ENCODE measurements around the gene UBE2QL1.
"Not testable (repeated sequence)": the region's sequence is repeated elsewhere in the genome, so short reads cannot be mapped to it uniquely, and the experiment has no call there.

UBE2QL1 gene

DNA sequence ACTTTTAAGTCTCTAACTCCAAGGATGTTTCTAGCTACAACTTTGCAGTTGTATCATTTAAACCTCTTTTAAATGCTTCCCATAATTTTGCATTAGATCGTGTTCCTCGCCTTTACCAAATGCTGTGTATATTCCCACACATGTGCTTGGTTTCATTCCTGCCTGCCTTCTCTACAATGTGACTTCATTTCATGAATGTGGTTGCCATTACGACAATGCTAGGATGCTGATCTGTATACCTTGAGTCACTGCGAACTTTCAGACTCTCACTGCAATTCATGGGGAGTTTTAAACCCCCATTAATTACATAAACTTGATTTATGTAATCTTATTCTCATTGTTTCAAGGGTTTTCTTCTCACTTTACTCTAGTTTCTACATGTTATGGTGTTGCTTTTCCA is 50.3 kb downstream of the UBE2QL1 start:
- DNase-seq (ENCODE audit: low read depth): no peak

DNA sequence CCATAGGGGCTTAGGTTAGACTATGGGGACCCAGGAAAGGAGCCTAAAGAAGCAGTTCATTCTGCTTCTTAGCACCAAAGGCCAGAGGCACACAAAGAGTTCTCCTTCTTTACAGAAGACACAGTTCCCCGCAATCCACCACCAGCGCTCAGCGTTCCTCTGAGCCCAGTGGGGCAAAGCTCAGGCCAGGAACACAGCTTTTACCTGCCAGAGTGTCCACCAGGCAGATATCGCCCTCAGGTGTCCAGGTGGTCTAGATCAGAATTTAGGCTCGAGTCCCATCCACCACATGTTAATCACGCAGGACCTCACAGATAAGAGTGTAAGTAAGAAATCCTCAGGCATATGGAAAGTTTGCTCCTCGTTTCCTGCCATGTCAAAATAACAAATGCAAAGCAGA is 53.0 kb downstream of the UBE2QL1 start:
- no peak for DNase-seq (ENCODE audit: low read depth)

DNA sequence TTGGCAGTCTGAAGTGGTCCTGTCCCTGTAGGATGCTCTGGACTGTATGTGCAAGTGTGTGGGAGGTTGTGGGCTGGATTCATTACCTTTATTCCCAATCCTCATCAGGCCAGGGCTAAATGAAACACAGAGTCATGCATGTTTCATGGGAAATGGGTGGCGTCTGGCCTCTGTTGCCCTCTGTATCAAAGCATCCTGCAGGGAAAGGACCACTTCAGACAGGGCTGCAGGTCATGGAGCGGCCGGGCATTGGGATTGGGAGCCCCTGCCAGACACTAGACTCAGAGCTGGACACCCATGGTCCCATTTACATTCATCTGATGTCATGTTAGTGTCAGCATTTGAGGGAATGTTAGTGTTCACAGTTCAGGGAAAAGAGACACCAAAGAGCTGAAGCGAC is 53.8 kb downstream of the UBE2QL1 start:
- DNase-seq (ENCODE audit: low read depth): no peak

DNA sequence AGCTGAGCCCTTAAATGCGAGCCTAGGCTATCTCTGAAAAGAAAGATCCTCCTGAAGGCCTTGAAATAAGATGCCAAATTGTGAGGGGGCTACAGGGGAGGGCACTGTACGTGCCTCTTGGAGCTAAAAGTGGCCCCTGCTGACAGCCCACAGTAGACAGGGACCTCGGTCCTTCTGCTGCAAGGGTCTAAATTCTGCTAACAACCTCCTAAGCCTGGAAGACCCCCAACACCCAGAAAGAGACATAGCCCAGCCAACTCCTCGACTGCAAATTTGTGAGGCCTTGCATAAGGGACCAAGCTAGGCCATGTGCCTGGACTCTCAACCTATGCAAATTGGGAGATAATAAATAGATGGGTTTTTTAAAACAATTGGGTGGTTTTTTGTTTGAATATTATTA is 54.7 kb downstream of the UBE2QL1 start:
- no peak for DNase-seq (ENCODE audit: low read depth)

DNA sequence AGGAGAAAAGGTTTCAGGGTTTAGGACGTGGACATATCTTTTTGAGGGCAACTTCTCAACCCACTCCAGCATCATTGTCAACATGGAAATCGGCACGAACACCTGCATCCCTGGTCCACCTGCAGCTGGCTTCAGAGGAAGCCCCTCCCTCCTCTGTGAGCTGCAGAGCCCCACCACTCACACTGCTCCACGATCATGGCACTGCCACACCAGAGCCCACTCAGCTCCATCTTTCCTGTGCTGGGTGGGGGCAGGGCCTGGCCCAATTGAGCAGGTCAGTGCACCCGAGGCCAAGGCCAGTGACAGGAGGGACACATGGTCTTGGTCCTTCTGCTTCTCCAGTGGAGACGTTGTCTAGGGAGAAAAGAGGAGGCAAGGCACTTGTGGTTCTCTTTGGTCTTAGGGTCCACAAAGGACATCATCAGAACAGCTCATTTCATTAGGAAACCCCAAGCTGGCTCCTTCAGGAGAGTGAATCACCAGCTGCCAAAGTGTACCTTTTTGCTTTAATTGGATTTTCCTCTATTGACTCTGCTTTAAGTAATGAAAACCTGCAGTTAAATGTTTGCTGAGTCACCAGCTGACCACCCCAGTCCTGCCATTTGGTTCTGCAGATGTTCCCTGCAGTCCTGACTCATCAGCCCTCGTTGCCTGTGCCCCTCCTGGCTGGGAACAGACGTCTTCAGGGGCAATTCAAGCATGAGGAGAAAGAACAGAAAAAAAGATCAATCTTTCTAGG is 56.2 kb downstream of the UBE2QL1 start:
- DNase-seq (ENCODE audit: low read depth): no peak

DNA sequence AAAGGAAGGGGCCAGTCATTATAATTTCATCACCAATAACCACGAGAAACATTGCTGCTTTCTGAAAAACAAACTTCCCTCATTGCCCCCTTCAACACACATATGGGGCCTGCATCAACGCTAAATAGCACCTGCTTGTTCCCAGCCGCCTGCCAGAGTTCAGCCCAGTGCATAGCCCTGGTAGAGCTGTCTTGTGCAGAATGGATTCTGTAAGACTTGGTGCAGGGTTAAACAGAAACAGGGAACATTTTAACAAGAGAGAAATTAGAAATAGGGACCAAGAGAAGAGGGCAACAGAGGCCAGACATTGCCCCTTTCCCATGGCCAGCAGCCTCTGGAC is 56.7 kb downstream of the UBE2QL1 start:
- DNase-seq (ENCODE audit: low read depth): no peak

DNA sequence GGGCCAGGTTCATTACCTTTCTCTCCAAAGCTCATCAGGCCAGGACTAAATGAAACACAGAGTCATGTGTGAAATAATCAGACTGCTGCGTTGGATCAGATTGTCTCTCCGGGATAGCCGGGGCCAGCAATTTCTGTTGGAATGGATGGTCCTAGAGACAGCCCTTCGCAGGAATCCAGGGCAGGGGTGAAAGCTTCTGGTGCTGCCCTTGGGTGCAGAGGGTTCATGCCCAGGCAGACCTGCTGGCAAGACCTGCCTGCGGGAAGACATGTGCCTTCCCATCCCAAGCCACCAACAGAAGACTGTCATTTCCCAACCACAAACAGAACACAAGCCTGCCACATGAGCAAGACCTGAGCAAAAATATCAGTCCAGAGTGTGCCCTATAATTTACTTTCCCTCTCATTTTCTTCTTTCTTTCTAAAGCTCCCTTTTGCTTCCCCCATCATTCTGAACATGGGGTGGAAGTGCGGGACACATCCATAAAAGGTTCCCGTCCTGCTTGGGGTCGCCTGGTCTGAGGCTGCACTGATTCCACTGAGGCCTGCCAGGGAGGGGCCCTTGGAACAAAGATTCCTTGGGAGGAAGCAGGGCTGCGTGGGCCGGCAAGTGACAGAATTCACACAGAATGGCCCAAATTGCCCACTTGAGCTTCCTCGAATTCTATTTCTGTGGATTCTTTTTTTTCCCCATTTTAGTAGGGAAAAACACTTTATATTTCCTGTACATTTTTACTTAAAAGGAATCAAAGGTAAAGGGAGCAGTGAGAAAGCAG is 57.3 kb downstream of the UBE2QL1 start:
- DNase-seq (ENCODE audit: low read depth): no peak

DNA sequence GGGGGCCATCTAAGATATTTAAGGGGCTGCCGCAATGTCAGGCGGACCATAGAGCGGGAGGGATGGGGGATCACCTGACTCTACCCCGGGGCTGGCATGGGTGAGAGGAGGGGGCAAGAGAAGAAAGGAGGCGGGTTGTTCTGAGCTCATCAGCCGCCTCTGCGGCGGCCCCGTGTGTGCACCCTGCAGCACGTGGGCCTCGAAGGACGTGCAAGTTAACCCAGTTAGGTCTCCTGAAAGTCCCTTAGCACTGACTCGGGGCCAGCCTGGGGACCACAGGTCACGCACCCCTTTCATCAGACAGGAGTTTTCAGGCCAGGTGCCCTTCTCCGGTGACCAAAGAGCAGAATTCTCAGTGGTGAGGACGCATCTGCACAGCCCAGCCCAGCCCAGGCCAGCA is 58.0 kb downstream of the UBE2QL1 start:
- no peak for DNase-seq (ENCODE audit: low read depth)

DNA sequence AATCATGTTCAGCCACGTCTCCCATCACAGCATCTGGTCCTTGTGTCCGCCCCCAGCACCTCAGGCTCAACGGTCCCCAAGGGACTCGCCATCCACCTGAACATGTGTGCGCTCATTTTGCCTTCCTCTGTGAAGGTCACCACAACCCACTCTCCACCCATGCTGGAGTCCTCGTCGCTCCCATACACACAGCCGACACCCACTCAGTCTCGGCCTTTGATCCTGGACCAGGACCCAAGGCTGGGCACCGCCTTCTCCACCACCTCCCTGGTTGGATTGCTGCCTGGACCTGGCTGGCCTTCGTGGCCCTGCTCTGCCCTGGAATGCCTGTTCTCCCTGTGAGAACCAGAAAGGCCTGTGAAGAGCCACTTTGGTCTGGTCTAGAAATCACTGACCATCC is 60.3 kb downstream of the UBE2QL1 start:
- DNase-seq (ENCODE audit: low read depth): no peak

DNA sequence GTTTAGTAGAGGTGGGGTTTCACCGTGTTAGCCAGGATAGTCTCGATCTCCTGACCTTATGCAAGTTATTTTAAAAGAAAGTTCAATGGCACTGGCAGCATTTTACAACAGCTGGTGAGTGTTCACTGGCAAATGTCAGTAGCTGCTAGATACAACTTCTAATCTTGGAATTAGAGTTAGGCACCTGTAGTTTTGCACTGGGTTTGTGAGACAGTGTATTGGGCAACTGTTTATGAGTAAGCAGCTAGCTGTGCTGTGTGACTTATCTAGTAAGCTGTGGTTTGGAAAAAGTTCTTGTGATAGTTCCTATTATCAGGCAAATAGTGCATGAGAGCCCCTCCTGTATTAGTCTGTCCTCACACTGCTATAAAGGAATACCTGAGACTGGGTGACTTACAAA is 61.5 kb downstream of the UBE2QL1 start:
- no peak for DNase-seq (ENCODE audit: low read depth)

DNA sequence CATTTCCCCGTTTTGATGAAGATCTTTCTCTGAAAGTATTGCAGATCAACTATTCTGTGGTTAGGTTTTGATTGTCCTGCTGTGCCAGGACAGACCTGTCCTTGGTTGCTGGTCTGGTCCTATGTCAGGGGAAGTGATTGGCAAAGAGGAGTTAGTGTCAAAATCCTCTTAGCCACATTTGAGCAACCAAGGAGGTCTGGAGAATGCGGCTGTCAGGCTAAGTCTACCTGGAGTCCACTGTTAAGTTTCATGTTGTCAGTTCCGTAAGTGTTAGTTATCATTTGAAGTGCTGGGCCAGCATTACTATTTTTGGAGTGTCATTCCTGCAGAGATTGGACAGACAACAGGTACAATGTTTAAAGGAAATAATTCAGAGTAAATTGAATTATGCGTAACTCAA is 62.3 kb downstream of the UBE2QL1 start:
- no peak for DNase-seq (ENCODE audit: low read depth)

DNA sequence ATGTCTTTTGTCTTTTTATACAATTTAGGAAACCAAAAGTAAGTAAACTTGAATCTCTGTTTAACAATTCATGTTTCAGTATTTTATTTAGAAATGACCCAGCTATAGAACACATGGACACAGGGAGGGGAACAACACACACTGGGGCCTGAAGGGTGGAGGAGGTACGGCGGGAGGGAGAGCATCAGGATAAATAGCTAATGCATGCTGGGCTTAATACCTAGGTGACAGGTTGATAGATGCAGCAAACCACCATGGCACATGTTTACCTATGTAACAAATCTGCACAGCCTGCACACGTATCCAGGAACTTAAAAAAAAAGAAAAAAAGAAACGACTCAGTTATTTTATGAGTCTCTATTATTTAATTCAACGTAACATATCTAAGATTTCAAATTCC is 67.2 kb downstream of the UBE2QL1 start:
- not testable (repeated sequence) for DNase-seq (ENCODE audit: low read depth)

DNA sequence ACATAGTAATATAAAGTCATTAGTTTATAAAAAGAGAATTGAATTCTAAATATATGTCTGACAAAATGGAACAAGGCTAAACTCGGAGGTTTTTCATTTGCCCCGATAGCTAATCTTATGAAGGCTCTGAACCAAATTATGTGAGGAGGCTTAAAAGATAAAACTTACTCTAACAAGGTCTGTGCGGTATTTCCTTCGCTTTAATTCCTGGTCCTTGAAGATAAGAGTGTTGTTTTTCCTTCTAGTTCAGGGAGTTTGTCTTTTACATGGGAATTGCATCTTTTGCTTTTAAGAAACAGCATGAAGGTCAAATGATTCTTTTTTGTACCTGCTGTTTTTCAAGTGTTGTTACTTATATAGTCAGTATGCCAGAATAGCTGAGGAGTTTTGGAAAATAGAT is 68.2 kb downstream of the UBE2QL1 start:
- DNase-seq (ENCODE audit: low read depth): no peak

DNA sequence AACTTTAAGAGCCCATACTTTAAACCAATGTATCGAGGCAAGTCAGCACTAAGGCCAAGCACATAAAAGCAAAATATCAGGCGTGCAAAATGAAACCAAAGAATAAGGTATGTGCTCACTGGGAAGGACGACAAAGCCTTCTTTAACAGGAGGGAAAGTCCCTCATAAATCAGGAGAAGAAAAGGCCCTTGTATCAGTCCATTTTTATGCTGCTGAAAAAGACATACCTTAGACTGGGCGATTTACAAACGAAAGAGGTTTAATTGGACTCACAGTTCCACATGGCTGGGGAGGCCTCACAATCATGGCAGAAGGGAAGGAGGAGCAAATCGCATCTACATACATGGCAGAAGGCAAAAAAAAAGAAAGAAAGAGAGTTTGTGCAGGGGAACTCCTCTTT is 68.9 kb downstream of the UBE2QL1 start:
- no peak for DNase-seq (ENCODE audit: low read depth)

DNA sequence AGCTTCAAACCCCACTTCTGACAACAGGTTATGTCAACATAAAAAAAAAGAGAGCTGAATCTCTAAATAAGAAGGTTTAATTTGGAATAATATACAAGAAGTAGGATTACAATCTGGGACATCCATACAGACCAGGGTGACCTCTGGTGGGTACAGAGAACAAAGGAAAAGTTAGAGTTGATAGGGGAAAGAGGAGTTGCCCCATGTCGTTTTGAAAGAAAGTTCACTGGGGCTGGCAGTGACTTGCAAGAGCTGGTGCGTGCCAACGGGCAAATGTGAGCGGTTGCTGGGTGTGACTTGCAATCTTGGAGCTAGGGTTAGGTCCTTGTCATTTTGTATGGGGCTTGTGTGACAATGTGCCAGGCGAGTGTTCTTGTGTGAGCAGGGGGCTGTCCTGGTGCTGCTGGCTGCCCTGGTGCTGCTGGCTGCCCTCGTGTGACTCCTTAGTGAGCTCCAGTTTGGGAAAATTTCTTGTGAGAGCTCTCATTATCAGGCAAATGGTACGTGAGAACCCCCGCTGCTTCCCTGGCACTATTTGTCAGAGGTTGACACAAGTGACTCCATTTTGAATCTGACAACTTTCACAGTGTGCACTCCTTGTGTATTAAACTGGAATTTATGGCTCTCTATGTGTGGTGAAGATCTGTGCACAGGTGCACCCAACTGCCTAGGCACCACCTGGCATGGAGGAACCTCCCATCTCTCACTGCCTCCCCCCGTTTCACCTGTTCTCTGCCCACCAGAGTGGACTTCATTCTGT is 69.8 kb downstream of the UBE2QL1 start:
- no peak for DNase-seq (ENCODE audit: low read depth)

DNA sequence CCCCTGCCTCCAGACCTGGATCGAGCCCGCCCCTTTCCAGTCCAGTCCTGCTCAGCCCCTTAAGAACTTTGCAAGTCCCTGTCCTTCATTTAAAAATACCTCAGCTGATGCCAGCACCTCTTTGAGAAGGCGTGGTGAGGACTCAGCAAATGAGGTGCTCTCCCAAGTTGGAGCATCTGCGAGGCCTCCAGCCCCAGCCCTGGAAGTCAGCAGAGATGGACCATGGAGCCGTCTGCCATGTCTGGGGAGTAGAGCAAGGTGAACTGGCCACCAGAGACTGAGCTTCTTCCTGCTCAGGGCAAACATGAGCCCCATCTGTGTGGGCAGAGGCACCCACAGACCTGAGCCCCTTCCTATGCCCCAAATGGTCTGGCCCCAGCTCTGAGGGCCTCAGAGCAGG is 71.5 kb downstream of the UBE2QL1 start:
- no peak for DNase-seq (ENCODE audit: low read depth)

DNA sequence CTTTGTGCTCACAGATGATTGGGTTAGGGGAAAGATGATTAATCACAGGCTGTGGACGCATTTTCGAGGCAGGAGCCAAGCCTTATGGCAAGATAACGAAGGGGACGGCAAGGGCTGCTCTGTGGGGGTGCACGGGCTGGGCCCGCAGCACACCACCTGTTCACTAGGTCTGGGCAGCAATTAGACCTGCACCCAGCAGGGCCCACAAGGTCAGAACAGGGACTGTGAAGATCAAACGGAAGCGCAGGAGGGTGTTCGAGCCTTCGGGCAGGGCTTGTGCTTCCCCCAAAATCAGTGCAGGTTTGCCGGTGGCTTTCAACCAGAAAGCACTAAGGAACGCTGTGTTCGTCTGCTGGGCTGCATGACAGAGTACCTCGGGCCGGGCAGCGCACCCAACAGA is 73.7 kb downstream of the UBE2QL1 start:
- DNase-seq (ENCODE audit: low read depth): no peak

DNA sequence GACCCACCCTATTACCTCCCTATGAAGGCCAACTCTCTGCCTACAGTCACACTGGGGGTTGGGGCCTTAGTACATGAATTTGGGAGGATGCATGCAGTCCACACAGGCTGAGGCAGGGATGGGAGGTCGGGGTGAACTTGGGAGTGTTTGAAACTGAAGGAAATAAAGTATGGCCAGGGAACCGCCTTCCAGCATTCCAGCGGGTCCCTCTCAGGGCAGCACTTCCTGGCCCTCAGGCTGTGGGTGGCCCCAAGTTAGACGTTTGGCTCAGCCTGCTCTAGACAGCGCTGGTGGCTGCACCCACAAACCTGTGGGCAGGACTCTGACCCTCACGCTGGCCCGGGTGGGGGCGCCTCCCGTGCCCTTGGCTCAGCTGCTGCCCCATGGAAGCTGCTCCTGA is 74.3 kb downstream of the UBE2QL1 start:
- no peak for DNase-seq (ENCODE audit: low read depth)

DNA sequence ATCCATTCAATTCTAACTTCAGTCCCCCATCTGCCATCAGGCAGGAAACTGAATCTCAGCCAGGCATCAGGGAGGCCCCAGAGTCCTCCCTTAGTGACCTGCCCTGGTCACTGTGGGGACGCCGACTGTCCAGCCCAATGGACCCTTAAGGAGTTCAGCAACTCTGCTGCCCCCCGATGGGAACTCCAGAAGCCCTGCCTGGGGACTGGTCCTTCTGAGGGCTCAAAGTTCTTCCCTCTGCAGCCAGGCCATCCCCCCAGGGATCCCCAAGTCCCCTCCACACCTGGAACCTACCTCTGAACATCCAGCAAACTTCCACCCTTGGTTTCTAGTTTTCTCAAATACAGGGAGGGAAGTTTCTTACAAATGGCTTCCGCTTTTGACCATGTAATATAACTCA is 76.8 kb downstream of the UBE2QL1 start:
- DNase-seq (ENCODE audit: low read depth): no peak

DNA sequence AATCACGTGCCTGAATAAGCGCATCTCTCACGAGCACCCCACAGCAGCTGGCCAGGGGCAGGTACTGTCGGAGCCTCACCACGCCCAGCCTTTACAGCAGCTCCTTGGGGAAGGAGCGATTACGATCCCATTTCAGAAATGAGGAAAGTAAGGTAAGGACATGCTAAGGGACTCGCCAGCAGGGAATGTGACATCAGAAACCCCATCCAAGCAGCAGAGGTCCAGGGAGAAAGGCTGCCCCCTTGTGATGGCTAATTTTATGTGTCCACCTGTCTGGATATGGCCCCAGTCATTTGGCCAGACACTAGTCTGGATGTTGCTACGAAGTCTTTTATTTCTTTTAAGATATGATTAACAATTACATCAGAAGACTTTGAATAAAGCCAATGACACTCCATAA is 77.3 kb downstream of the UBE2QL1 start:
- no peak for DNase-seq (ENCODE audit: low read depth)

DNA sequence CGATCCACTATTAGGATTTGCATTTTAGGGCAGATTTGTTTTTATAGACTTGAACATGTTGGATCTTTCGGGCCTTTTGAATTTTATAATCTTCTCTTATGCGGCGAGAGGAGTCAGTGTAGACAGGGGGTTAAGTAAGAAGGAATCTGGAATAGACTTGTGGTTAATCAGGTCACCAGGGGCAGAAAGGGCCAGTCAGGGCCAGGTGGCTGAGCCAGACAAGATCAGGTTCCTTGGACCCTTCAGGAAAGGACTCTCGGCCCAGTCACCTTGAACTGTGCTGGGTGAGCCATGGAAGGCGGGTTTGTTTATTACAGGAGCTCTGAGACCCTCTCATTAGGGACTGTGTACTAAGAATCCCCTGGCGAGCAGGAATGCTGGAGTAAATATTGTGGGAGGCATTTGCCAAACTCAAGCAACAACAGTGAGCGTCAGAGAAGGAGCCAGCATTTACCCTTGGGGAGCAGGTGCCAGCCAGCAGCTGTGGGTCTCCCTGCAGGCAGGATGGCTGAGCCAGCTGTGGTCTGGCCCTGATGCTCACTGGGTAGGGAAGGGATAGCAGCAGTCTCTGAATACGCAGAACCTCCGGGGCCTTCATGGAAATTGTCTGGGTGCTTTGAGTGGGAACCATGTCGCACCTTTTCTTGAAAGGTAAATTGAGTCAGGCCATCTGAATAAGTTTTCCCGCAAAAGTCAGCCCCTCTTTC is 79.2 kb downstream of the UBE2QL1 start:
- DNase-seq (ENCODE audit: low read depth): no peak

DNA sequence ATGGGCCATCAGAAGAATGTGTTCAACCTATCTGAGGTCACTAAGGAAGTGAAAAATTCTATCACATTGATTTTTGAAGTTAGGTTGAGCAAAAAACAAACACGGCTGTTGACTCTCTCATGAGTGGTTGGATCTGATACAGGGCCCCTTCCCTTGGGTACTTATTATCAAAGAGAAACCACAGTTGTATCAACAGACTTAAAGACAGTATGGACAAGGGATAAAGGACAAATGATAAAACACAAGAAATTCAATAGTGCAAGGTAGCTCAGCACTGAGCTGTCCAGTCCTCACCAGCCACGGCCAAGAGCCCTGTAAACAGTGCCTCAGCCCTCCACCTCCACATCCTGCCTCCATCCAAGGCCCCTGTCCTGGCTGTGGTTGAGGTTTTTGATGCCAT is 86.9 kb downstream of the UBE2QL1 start:
- no peak for DNase-seq (ENCODE audit: low read depth)

DNA sequence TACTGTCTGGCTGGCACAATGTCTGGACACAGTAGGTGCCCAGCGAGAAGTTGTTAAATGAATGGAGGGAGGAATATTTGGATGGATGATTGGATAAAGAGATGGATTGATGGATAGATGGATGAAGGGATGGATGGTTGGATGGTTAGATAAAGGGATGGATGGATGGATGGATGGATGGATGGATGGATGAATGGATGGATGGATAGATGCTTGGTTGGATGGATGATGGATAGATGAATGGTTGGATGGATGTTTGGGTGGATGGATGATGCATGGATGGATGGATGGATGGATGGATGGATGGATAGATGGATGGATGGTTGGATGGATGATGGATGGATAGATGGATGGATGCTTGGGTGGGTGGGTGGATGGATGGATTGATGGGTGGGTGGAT is 90.4 kb downstream of the UBE2QL1 start:
- DNase-seq (ENCODE audit: low read depth): no peak

All from stimulated activated CD8-positive, alpha-beta memory T cell treated with anti-CD3 and anti-CD28 coated beads, Interleukin-4, amount 100 ng/mL, for 24 hours (primary cell).